Lower lobe of right lung (tissue), 2 donors: Measurements from ENCODE around the gene CELSR3. TPM values are rescaled to one million over a fixed set of nuclear protein-coding genes. Genes with fewer than 3 reads are reported as not detected.

Experiments used
- ATAC-seq, 2 donors: fragments of 200-7000 bp; cut with Tn5 transposase; one replicate each; pipeline ENCODE4 v1.9.1; 2020 to 2022; ENCODE audit warnings: mild to moderate bottlenecking in 2 of 2, moderate library complexity in 2 of 2
- DNase-seq: peaks from one replicate; pipeline ENCODE4 v3.0.0-alpha.2; 2020
- H3K27ac ChIP-seq: fragments of 200-600 bp; one replicate; pipeline ENCODE4 v1.8.0; 2022
- H3K27me3 ChIP-seq: fragments of 200-600 bp; one replicate; pipeline ENCODE4 v1.8.0; 2022; ENCODE audit warnings: low read depth
- H3K36me3 ChIP-seq: fragments of 200-600 bp; one replicate; pipeline ENCODE4 v1.8.0; 2022; ENCODE audit warnings: mild to moderate bottlenecking
- H3K4me1 ChIP-seq: fragments of 200-600 bp; one replicate; pipeline ENCODE4 v1.8.0; 2022
- H3K4me3 ChIP-seq: fragments of 200-600 bp; one replicate; pipeline ENCODE4 v1.8.0; 2022; ENCODE audit warnings: mild to moderate bottlenecking
- H3K9me3 ChIP-seq: fragments of 200-600 bp; one replicate; pipeline ENCODE4 v1.8.0; 2022
- CTCF ChIP-seq: fragments of 200-600 bp; IDR thresholded peaks from one replicate; pipeline ENCODE4 v1.8.0; 2022; ENCODE audit warnings: antibody characterized with exemption, mild to moderate bottlenecking
- intact Hi-C: fragments of 100-400 bp; cut with DNase I; formaldehyde crosslinking; loops from one replicate; pipeline ENCODE4 v1.11.0; 2022
- total RNA-seq: library from RNA; stranded (reverse); fragmentation: NEBNext Ultra II Directional; extraction: Animal tissue kit (Norgen Biotek cat#: 25700); gene quantifications from one replicate; pipeline ENCODE4 v1.2.1, GENCODE V29; 2021
- donor health status: DM: no; HTN: yes; CAD: no; lungs with severe emphysema.

The CELSR3 gene
- total RNA-seq, 1 donor from 2014 or later, result 1.0 TPM

GRCh38 chr3:48690846-48691458 lies 28.3 kb upstream of the CELSR3 start:
- Histone ChIP-seq H3K27ac (no peak overlapping the region), H3K36me3 (peaks cover 86% of the 10 kb centered on the region), H3K4me3 (no peak overlapping the region), H3K9me3 (no peaks in the 10 kb centered on the region), H3K27me3 (no peaks in the 10 kb centered on the region), H3K4me1 (peaks cover 33% of the 10 kb centered on the region)
- intact Hi-C loops, result no loop called here
- ATAC-seq, result no peak
- TF ChIP-seq CTCF, result no peak
- no peak for DNase-seq

- intact Hi-C loops, result no loop called here
- Histone ChIP-seq H3K36me3 (peaks cover 74% of the 10 kb centered on the region), H3K4me3 (no peak overlapping the region), H3K27me3 (no peaks in the 10 kb centered on the region), H3K27ac (no peak overlapping the region), H3K4me1 (peaks cover 23% of the 10 kb centered on the region), H3K9me3 (no peaks in the 10 kb centered on the region)
- TF ChIP-seq CTCF, result no peak
- DNase-seq (no peak), ATAC-seq (no peak)
Measured at GRCh38 chr3:48689384-48689783, 26.7 kb upstream of the CELSR3 start.

GRCh38 chr3:48688737-48689075 lies 26.0 kb upstream of the CELSR3 start:
- H3K27me3 ChIP-seq, result no peaks in the 10 kb centered on the region
- H3K9me3 ChIP-seq, result no peaks in the 10 kb centered on the region
- DNase-seq (no peak), ATAC-seq (no peak)
- peaks cover 67% of the 10 kb centered on the region for H3K36me3 ChIP-seq
- no peak overlapping the region for H3K4me3 ChIP-seq
- H3K27ac ChIP-seq, result no peak overlapping the region
- intact Hi-C loops, result no loop called here
- peaks cover 22% of the 10 kb centered on the region for H3K4me1 ChIP-seq
- no peak for TF ChIP-seq CTCF

- Histone ChIP-seq H3K4me1 (peaks cover 25% of the 10 kb centered on the region), H3K27ac (no peak overlapping the region), H3K27me3 (no peaks in the 10 kb centered on the region), H3K4me3 (no peak overlapping the region), H3K36me3 (peaks cover 62% of the 10 kb centered on the region), H3K9me3 (no peaks in the 10 kb centered on the region)
- TF ChIP-seq CTCF, result no peak
- no peak for DNase-seq
- intact Hi-C loops, result no loop called here
- ATAC-seq, result no peak
Measured at GRCh38 chr3:48688032-48688736, 25.5 kb upstream of the CELSR3 start.

- H3K4me1 ChIP-seq, result peaks cover 28% of the 10 kb centered on the region
- H3K4me3 ChIP-seq, result no peak overlapping the region
- H3K27me3 ChIP-seq, result no peaks in the 10 kb centered on the region
- peaks cover 54% of the 10 kb centered on the region for H3K36me3 ChIP-seq
- H3K27ac ChIP-seq, result no peak overlapping the region
- no peak for DNase-seq
- intact Hi-C loops, result no loop called here
- ATAC-seq, result no peak
- no peak for TF ChIP-seq CTCF
- no peaks in the 10 kb centered on the region for H3K9me3 ChIP-seq
Measured at GRCh38 chr3:48687220-48687678, 24.6 kb upstream of the CELSR3 start.
